Kidney (tissue), 14 donors: ENCODE data around the gene NME8. TPM values are rescaled to one million over a fixed set of nuclear protein-coding genes. Genes with fewer than 3 reads are reported as not detected.
A peak's percentile ranks its signal among the peaks of the same experiment; 100 is the strongest.

ENCODE experiments used
- DNase-seq, 5 donors: peaks; one replicate each; pipeline ENCODE4 v3.0.0-alpha.2; 2013 to 2020
- FAIRE-seq: peaks from 2 replicates; lab custom pipeline; 2012; peaks lifted over from hg19 to GRCh38; lab: Jason Lieb, UNC
- H3K27ac ChIP-seq, 2 donors: one replicate each; pipeline ENCODE4 v1.7.0; 2013; ENCODE audit warnings: low read depth in 2 of 2, low read length in 2 of 2, inconsistent platforms in 1 of 2
- H3K27me3 ChIP-seq: one replicate; pipeline ENCODE4 v1.7.1; 2013; ENCODE audit warnings: low read length, inconsistent platforms; ENCODE audit not compliant: control insufficient read depth, insufficient read depth
- H3K36me3 ChIP-seq, 3 donors: one replicate each; pipeline versions ENCODE4 v1.7.0 to v1.7.1; 2013; ENCODE audit warnings: low read length in 3 of 3, control low read depth in 1 of 3, inconsistent platforms in 1 of 3; ENCODE audit not compliant: insufficient read depth in 3 of 3, control insufficient read depth in 2 of 3
- H3K4me1 ChIP-seq, 3 donors: one replicate each; pipeline versions ENCODE4 v1.7.0 to v1.7.1; 2013; ENCODE audit warnings: low read length in 3 of 3, inconsistent platforms in 1 of 3, low read depth in 1 of 3; ENCODE audit not compliant: control insufficient read depth in 2 of 3, insufficient read depth in 2 of 3
- H3K4me3 ChIP-seq, 3 donors: one replicate each; pipeline versions ENCODE4 v1.7.0 to v1.8.1; 2013; ENCODE audit warnings: low read length in 3 of 3, control low read depth in 1 of 3, inconsistent platforms in 1 of 3
- H3K9ac ChIP-seq, 3 donors: one replicate each; pipeline versions ENCODE4 v1.7.0 to v1.7.1; 2013; ENCODE audit warnings: low read length in 3 of 3, control low read depth in 1 of 3, inconsistent platforms in 1 of 3
- H3K9me3 ChIP-seq, 3 donors: one replicate each; pipeline versions ENCODE4 v1.7.0 to v1.7.1; 2013; ENCODE audit warnings: low read length in 3 of 3, control low read depth in 1 of 3, inconsistent platforms in 1 of 3; ENCODE audit not compliant: control insufficient read depth in 2 of 3, insufficient read depth in 1 of 3
- intact Hi-C: fragments of 100-400 bp; cut with DNase I; formaldehyde crosslinking; loops from one replicate; pipeline ENCODE4 v1.11.1; 2022
- polyA plus RNA-seq: library from polyadenylated mRNA; stranded (reverse); fragments of 350-450 nt; fragmentation: Illumina TruSeq; extraction: RNeasy Lipid Tissue Mini Kit (QIAGEN cat#74804); gene quantifications from one replicate; pipeline ENCODE4 v1.2.3, GENCODE V29; 2014; ENCODE audit warnings: low read depth, low replicate concordance; ENCODE audit not compliant: insufficient read depth
- total RNA-seq: library from RNA; stranded (reverse); fragmentation: NEBNext Ultra II Directional; extraction: Animal tissue kit (Norgen Biotek cat#: 25700); gene quantifications from one replicate; pipeline ENCODE4 v1.2.1, GENCODE V29; 2021
- TF ChIP-seq, protein P1 (sequence below): IDR thresholded peaks from 3 replicates; pipeline ENCODE4 v1.5.1; 2012; ENCODE audit warnings: mild to moderate bottlenecking, moderate library complexity, borderline replicate concordance; ENCODE audit not compliant: insufficient read depth; ENCODE audit errors: extremely low read depth
- donor health status: control.
- donor health status: control.
- donor health status: control.
- donor health status: control.
- donor health status: control.
- donor health status: DM: yes; HTN: yes; CAD: no.
- donor health status: Normal renal cell carcinoma (clear cell type).

Gene NME8
- total and polyA plus RNA-seq, 2 donors from 2014 or later, result 0.44 to 1.2 TPM

DNA sequence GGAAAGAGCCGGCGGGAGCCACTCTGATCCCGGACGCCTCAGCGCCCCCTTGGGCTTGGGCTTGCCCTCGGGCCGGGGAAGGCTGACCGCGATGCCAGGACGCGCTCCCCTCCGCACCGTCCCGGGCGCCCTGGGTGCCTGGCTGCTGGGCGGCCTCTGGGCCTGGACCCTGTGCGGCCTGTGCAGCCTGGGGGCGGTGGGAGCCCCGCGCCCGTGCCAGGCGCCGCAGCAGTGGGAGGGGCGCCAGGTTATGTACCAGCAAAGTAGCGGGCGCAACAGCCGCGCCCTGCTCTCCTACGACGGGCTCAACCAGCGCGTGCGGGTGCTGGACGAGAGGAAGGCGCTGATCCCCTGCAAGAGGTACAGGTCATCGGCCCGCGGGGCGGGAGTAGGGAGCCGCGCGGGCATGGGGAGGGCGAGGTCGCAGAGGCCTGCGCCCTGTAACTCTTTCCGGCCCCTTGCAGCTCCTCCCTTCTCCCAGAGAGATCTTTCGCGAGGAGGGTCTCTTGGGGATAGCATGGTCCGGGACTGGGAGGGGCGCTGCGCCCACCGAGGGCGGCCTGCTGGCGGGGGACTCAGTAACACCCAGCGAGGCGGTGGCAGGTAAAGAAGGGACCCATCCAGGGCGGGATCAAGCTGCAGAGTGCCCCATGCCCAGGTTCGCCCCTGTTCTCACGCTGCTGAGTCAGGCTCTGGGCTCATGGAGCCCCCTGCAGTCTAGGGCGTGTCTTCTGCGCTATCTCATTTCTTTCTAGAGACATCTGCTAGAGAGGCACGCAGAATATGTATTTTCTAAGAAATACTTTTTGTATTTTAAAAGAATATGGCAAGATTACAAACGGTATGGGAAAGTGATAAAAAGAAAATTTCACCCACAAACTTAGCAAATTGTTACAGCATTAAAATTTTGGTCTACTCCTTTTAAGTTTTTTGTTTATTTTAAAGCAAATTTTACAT, 72.7 kb downstream of the NME8 start:
- Histone ChIP-seq H3K27ac (peak overlapping the region; percentile 61 to 70), H3K9ac (peak overlapping the region; percentile 10 to 68 (median 57)), H3K36me3 (no peaks in the 10 kb centered on the region), H3K9me3 (no peaks in the 10 kb centered on the region), H3K4me3 (peak overlapping the region; percentile 44 to 73 (median 57)), H3K4me1 (peaks cover 0 to 5% (median 3%) of the 10 kb centered on the region in 3 donors), H3K27me3 (no peaks in the 10 kb centered on the region)
- DNase-seq (peak; percentile 53 to 76 (median 69)), FAIRE-seq (no peak)
- intact Hi-C loops, result no loop called here
- TF ChIP-seq, protein P1, sequence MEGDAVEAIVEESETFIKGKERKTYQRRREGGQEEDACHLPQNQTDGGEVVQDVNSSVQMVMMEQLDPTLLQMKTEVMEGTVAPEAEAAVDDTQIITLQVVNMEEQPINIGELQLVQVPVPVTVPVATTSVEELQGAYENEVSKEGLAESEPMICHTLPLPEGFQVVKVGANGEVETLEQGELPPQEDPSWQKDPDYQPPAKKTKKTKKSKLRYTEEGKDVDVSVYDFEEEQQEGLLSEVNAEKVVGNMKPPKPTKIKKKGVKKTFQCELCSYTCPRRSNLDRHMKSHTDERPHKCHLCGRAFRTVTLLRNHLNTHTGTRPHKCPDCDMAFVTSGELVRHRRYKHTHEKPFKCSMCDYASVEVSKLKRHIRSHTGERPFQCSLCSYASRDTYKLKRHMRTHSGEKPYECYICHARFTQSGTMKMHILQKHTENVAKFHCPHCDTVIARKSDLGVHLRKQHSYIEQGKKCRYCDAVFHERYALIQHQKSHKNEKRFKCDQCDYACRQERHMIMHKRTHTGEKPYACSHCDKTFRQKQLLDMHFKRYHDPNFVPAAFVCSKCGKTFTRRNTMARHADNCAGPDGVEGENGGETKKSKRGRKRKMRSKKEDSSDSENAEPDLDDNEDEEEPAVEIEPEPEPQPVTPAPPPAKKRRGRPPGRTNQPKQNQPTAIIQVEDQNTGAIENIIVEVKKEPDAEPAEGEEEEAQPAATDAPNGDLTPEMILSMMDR, result no peak

- TF ChIP-seq, protein P1, result no peak
- Histone ChIP-seq H3K4me3 (peak overlapping the region in 2 of 3 donors; percentile 57 to 73), H3K27ac (no peak overlapping the region), H3K4me1 (peaks cover 0 to 3% (median 2%) of the 10 kb centered on the region in 3 donors), H3K9me3 (no peaks in the 10 kb centered on the region), H3K36me3 (no peaks in the 10 kb centered on the region), H3K9ac (peak overlapping the region in 1 of 3 donors; percentile 68), H3K27me3 (no peaks in the 10 kb centered on the region)
- DNase-seq (no peak), FAIRE-seq (no peak)
- intact Hi-C loops, result no loop called here
These were observed 73.5 kb downstream of the NME8 start for GRCh38 chr7:37921876-37922275.

DNA sequence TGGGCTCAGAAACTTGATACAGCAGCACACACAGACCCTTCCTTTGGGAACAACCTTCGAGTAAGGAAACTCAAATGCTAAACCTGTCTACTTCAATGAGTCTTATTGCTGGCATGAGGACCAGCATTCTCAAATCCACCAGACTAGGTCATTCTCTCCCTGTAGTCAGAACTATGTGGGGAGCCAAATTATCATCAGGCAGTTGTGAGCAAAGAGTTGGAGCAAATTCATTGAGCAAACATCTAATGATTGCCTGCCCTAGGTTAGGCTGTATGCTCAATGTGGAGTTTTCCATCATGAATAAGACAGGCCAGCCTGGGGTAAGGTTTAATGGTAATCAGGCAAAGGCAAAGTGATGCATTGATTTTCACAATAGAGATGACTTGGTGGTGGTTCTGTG, 75.6 kb downstream of the NME8 start:
- Histone ChIP-seq H3K4me3 (no peak overlapping the region), H3K9ac (no peak overlapping the region), H3K27ac (no peak overlapping the region), H3K27me3 (no peaks in the 10 kb centered on the region), H3K4me1 (peaks cover 0 to 2% (median 0%) of the 10 kb centered on the region in 3 donors), H3K9me3 (no peaks in the 10 kb centered on the region), H3K36me3 (no peaks in the 10 kb centered on the region)
- FAIRE-seq (no peak), DNase-seq (no peak)
- TF ChIP-seq, protein P1, result no peak
- intact Hi-C loops, result no loop called here
